ENCODE measurements around the gene ACSL6.

ACSL6 gene

GRCh38 chr5:132056610-132057497, 45.4 kb upstream of the ACSL6 start:
- TF ChIP-seq, protein P1, sequence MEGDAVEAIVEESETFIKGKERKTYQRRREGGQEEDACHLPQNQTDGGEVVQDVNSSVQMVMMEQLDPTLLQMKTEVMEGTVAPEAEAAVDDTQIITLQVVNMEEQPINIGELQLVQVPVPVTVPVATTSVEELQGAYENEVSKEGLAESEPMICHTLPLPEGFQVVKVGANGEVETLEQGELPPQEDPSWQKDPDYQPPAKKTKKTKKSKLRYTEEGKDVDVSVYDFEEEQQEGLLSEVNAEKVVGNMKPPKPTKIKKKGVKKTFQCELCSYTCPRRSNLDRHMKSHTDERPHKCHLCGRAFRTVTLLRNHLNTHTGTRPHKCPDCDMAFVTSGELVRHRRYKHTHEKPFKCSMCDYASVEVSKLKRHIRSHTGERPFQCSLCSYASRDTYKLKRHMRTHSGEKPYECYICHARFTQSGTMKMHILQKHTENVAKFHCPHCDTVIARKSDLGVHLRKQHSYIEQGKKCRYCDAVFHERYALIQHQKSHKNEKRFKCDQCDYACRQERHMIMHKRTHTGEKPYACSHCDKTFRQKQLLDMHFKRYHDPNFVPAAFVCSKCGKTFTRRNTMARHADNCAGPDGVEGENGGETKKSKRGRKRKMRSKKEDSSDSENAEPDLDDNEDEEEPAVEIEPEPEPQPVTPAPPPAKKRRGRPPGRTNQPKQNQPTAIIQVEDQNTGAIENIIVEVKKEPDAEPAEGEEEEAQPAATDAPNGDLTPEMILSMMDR (conservative IDR thresholded peaks at IDR 0.05): no peak
- no peak overlapping the region for H3K27ac ChIP-seq

DNA sequence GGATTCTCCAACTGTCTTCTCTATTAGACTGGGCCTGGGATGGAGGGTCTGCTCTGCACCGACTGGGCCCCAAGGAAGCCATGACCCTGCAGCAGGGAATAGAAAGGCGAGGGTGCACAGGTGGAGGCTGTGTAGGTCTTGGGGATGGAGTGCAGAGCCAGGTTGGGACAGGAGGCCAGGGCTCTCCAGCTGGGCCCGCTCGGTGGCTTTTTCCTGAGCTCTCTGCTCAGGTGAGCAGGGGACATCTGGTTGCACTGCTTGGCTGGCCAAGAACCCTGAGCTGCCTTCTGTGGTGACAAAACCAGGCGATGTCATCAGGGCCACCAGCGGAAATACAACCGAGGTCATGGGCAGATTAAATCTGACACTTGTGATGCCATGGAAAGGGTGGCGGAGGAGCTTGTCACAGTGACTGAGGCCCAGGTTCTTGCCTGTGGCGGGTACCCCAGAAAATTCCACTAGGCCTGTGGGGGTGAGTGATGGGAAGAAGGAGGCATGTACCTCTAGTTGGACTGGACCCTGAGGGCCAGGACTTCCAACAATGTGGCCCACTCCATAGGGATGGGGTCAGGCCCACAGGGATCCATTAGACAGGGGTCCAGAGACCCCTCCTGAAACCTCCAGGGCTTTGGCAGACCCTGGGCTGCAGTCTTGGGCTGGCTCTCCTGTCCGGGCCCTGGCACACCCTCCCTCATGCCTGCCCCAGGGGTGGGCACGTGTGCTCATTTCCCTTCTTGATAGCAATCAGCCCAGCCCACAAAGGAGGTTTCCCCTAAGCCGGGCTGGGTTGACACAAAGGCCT, 44.6 kb upstream of the ACSL6 start:
- H3K27ac ChIP-seq: no peak overlapping the region
- TF ChIP-seq, protein P1 (conservative IDR thresholded peaks at IDR 0.05): no peak

GRCh38 chr5:132055441-132055807, 44.0 kb upstream of the ACSL6 start:
- TF ChIP-seq, protein P1 (conservative IDR thresholded peaks at IDR 0.05): no peak

DNA sequence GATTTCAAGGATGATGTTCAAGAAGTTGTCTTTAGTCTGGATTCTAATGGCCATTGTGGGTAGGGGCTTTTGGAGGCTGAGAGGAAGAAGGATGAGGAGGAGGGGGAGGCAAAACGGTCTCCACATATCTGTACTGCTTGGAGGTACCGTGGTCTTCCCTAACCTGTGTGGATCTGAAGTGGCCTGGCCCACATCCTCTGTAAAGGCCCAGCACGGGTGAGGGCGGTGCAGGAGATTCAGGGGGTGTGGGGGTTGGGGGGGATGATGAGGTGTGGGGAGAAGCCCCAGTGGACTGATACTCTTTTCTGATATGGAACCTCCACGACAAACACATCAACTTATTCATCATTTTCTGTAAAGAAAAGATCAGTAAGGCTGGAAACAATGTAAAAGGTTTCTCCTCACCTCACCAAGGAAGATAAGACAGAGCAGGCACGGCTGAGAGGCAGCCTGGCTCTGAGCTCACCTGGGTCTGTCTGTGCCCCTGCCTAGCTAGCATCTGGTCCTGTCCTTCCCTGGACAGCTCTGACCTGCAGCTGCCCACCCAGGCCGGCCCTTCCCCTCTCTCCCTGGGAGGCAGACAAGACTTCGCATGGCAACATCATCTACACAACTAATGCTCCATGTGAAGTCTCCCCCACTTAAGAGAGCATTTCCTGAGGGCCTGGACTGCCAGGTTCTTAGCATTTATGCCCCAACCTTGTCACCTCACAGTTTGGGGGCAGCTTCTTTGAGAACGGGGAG, 43.4 kb upstream of the ACSL6 start:
- H3K27ac ChIP-seq: no peak overlapping the region
- TF ChIP-seq, protein P1 (conservative IDR thresholded peaks at IDR 0.05): no peak

More at GRCh38 chr5:132055441-132055807, 44.0 kb upstream of the ACSL6 start:
- H3K27ac ChIP-seq: no peak overlapping the region

- no peak overlapping the region for H3K27ac ChIP-seq
Measured at GRCh38 chr5:132054031-132054696, 42.7 kb upstream of the ACSL6 start.

DNA sequence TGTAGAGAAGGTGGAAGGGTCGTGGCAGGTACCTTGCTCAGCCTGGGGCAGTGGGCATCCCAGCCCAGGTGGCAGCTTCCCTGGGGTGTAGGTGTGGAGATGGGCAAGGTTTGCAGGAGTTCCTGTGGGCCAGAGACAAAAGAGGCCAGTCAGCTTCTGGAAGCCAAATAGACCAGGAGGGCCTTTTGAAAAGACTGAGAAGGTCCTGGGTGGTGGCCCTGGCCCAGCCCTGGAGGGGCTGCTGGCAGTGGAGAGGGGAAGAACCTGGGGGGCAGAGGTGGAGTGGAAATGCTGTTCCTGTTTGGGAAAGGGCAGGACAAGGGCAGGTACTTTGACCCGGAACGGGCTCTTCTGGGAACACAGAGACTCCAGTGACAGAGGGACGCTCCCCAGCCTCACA, 42.0 kb upstream of the ACSL6 start:
- TF ChIP-seq, protein P1 (conservative IDR thresholded peaks at IDR 0.05): no peak
- H3K27ac ChIP-seq: no peak overlapping the region

More at GRCh38 chr5:132054031-132054696, 42.7 kb upstream of the ACSL6 start:
- TF ChIP-seq, protein P1 (conservative IDR thresholded peaks at IDR 0.05): no peak

All from VCaP (cell line).